Measurements from ENCODE around the gene COMT. TPM values are rescaled to one million over a fixed set of nuclear protein-coding genes. Genes with fewer than 3 reads are reported as not detected.
A peak's percentile ranks its signal among the peaks of the same experiment; 100 is the strongest.

Gene COMT
- total and polyA plus RNA-seq, 9 of the 15 experiments (the other 6 are each of a cell fraction or from before 2014, with no cell fraction given) = 12.5 to 351 (median 155) TPM

GRCh38 chr22:19984201-19984753, 42.7 kb downstream of the COMT start (continued):
- TF ChIP-seq MYNN (IDR thresholded peaks at IDR 0.05) (no peak), MYNN (CRISPR knock-in tag; IDR thresholded peaks at IDR 0.05) (no peak), KDM2B (CRISPR knock-in tag; IDR thresholded peaks at IDR 0.05) (no peak), ZBTB11 (CRISPR knock-in tag; IDR thresholded peaks at IDR 0.05) (peak in 1 of 3 experiments; percentile 15; a peak in 1 of 6 replicates), THRA (IDR thresholded peaks at IDR 0.05) (no peak), E4F1 (CRISPR knock-in tag; IDR thresholded peaks at IDR 0.05; ENCODE audit: borderline replicate concordance) (0 out of 2 replicates have a peak, but pooled peaks have one; percentile 4), ZKSCAN8 (CRISPR knock-in tag; IDR thresholded peaks at IDR 0.05) (no peak), FOXP1 (CRISPR knock-in tag; IDR thresholded peaks at IDR 0.05) (no peak), TCF7L2 (IDR thresholded peaks at IDR 0.05; ENCODE audit: low read depth, low read length) (no peak), PPARD (CRISPR knock-in tag; IDR thresholded peaks at IDR 0.05) (no peak; the same call in 1 of the 2 replicates)
- TF ChIP-seq, protein P1, sequence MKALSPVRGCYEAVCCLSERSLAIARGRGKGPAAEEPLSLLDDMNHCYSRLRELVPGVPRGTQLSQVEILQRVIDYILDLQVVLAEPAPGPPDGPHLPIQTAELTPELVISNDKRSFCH (CRISPR knock-in tag; IDR thresholded peaks at IDR 0.05) = no peak
- TF ChIP-seq, protein P1 (tag; IDR thresholded peaks at IDR 0.05) = no peak
- TF ChIP-seq, protein P2, sequence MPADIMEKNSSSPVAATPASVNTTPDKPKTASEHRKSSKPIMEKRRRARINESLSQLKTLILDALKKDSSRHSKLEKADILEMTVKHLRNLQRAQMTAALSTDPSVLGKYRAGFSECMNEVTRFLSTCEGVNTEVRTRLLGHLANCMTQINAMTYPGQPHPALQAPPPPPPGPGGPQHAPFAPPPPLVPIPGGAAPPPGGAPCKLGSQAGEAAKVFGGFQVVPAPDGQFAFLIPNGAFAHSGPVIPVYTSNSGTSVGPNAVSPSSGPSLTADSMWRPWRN (IDR thresholded peaks at IDR 0.05; ENCODE audit: low read depth) = no peak
- TF ChIP-seq, protein P3, sequence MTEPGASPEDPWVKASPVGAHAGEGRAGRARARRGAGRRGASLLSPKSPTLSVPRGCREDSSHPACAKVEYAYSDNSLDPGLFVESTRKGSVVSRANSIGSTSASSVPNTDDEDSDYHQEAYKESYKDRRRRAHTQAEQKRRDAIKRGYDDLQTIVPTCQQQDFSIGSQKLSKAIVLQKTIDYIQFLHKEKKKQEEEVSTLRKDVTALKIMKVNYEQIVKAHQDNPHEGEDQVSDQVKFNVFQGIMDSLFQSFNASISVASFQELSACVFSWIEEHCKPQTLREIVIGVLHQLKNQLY (CRISPR knock-in tag; conservative IDR thresholded peaks at IDR 0.05) = 0 out of 4 replicates have a peak, but pooled peaks of 1 of the 2 experiments have one; percentile 32
